Progenitor cell of endocrine pancreas (in vitro differentiated cells): ENCODE results near the gene ASB1. TPM values are rescaled to one million over a fixed set of nuclear protein-coding genes. Genes with fewer than 3 reads are reported as not detected.

ENCODE experiments used
- DNase-seq: peaks from one replicate; pipeline ENCODE4 v3.0.0; 2021; ENCODE audit warnings: low spot score; ENCODE audit not compliant: unreplicated experiment
- H3K27ac Mint-ChIP-seq: 2 replicates; pipeline ENCODE4 v1.8.0; 2021; ENCODE audit warnings: mild to moderate bottlenecking, moderate library complexity, mixed read lengths
- H3K27me3 Mint-ChIP-seq: 2 replicates; pipeline ENCODE4 v1.8.0; 2021; ENCODE audit warnings: mixed read lengths
- H3K36me3 Mint-ChIP-seq: 2 replicates; pipeline ENCODE4 v1.8.0; 2022; ENCODE audit warnings: mixed read lengths; ENCODE audit not compliant: insufficient read depth
- H3K4me1 Mint-ChIP-seq: 2 replicates; pipeline ENCODE4 v1.8.0; 2021; ENCODE audit warnings: low read depth, mixed read lengths
- H3K4me3 Mint-ChIP-seq: 2 replicates; pipeline ENCODE4 v1.8.0; 2021; ENCODE audit warnings: low read depth, mild to moderate bottlenecking, moderate library complexity, mixed read lengths
- H3K9me3 Mint-ChIP-seq: 2 replicates; pipeline ENCODE4 v1.8.0; 2021; ENCODE audit warnings: low read depth, mixed read lengths
- CTCF ChIP-seq: fragments of 200-600 bp; sonication (generic); IDR thresholded peaks from one replicate; pipeline ENCODE4 v1.5.0; 2021; ENCODE audit warnings: antibody characterized with exemption, mild to moderate bottlenecking; ENCODE audit not compliant: unreplicated experiment
- total RNA-seq: library from RNA; stranded (reverse); gene quantifications from 2 replicates; pipeline ENCODE4 v1.2.1, GENCODE V29; 2021

ASB1 gene
- total RNA-seq, 1 donor from 2014 or later = 46.8 TPM

- TF ChIP-seq CTCF = no peak
- H3K36me3 Mint-ChIP-seq = peaks cover 2% of the 10 kb centered on the region
- H3K9me3 Mint-ChIP-seq = peaks cover 5% of the 10 kb centered on the region
- no peak overlapping the region for H3K27ac Mint-ChIP-seq
- no peaks in the 10 kb centered on the region for H3K27me3 Mint-ChIP-seq
- peaks cover 5% of the 10 kb centered on the region for H3K4me1 Mint-ChIP-seq
- no peak for DNase-seq
- no peak overlapping the region for H3K4me3 Mint-ChIP-seq
Observed at GRCh38 chr2:238461916-238462315, 35.2 kb downstream of the ASB1 start.

- no peak for DNase-seq
- H3K4me3 Mint-ChIP-seq = no peak overlapping the region
- peak; percentile 73 for TF ChIP-seq CTCF
- H3K27me3 Mint-ChIP-seq = no peaks in the 10 kb centered on the region
- peaks cover 2% of the 10 kb centered on the region for H3K36me3 Mint-ChIP-seq
- no peak overlapping the region for H3K27ac Mint-ChIP-seq
- peaks cover 5% of the 10 kb centered on the region for H3K4me1 Mint-ChIP-seq
- peaks cover 5% of the 10 kb centered on the region for H3K9me3 Mint-ChIP-seq
Observed at GRCh38 chr2:238462782-238463396, 36.2 kb downstream of the ASB1 start.

- Mint-ChIP-seq H3K9me3 (peaks cover 11% of the 10 kb centered on the region), H3K36me3 (peaks cover 7% of the 10 kb centered on the region), H3K27me3 (no peaks in the 10 kb centered on the region), H3K4me1 (peaks cover 5% of the 10 kb centered on the region), H3K27ac (no peak overlapping the region), H3K4me3 (no peak overlapping the region)
- TF ChIP-seq CTCF = no peak
- DNase-seq = no peak
Observed at GRCh38 chr2:238464389-238464788, 37.7 kb downstream of the ASB1 start.

GRCh38 chr2:238465487-238466242, 38.9 kb downstream of the ASB1 start:
- Mint-ChIP-seq H3K27ac (no peak overlapping the region), H3K9me3 (peaks cover 17% of the 10 kb centered on the region), H3K36me3 (peaks cover 10% of the 10 kb centered on the region), H3K4me3 (no peak overlapping the region), H3K4me1 (peaks cover 5% of the 10 kb centered on the region), H3K27me3 (no peaks in the 10 kb centered on the region)
- no peak for DNase-seq
- no peak for TF ChIP-seq CTCF

- Mint-ChIP-seq H3K4me3 (no peak overlapping the region), H3K4me1 (peaks cover 5% of the 10 kb centered on the region), H3K27ac (peak overlapping the region; percentile 56), H3K9me3 (peaks cover 17% of the 10 kb centered on the region), H3K27me3 (no peaks in the 10 kb centered on the region), H3K36me3 (peaks cover 12% of the 10 kb centered on the region)
- TF ChIP-seq CTCF = no peak
- DNase-seq = no peak
Observed at GRCh38 chr2:238466243-238466756, 39.6 kb downstream of the ASB1 start.
